ENCODE results near the gene SCGB1C1.
A peak's percentile ranks its signal among the peaks of the same experiment; 100 is the strongest.
"Not testable (repeated sequence)": the region's sequence is repeated elsewhere in the genome, so short reads cannot be mapped to it uniquely, and the experiment has no call there.

Gene SCGB1C1

DNA sequence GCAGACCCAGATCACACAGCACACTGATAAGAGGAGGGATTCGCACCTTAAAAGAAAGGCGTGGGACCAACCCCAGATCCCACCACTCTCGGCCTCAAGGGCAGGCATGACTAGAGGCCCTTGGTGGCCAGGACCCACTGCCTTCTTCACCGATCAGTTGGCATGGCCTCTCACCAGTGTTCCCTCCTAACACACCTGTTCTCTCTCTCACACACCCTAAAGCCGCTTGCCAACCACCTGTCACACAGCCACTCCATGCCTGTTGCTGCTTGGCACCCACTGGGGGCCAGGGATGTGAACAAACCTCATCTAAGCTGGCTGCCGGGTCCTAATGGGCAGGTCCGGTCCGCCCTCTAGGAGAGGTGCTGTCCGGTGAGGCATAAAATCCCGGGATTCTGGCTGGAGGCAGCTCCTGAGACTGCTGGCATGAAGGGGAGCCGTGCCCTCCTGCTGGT is at the start of gene SCGB1C1:
SCGB1C1 (plus strand) TSS at position 405 of the 455 bp plus-strand sequence; CDS start at position 427, 22 bp downstream.
- not testable (repeated sequence) for DNase-seq

GRCh38 chr11:180242-180641 is 12.6 kb upstream of the SCGB1C1 start:
- not testable (repeated sequence) for DNase-seq

DNA sequence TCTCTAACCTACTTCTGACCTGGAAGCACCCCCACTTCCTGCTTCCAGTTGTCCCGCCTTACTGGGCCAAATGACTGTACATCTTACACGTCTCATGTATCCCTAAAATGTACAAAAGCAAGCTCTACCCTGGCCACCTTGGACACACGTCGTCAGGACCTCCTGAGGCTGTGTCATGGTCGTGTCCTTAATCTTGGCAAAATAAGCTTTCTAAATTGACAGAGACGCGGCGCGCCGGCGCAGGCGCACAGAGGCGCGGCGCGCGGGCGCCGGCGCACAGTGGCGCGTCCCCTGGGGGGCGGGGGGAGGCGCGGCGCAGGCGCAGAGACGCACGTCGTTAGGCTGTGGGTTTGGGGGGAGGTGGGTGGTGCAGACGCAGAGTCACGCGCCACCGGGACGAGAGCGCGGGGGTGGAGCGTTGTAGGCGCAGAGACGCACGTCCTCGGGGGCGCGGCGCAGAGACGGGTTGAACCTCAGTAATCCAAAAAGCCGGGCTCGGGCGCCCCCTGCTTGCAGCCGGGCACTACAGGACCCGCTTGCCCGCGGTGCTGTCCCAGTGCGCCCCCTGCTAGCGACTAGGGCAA is 3.6 kb upstream of the SCGB1C1 start:
- not testable (repeated sequence) for DNase-seq

DNA sequence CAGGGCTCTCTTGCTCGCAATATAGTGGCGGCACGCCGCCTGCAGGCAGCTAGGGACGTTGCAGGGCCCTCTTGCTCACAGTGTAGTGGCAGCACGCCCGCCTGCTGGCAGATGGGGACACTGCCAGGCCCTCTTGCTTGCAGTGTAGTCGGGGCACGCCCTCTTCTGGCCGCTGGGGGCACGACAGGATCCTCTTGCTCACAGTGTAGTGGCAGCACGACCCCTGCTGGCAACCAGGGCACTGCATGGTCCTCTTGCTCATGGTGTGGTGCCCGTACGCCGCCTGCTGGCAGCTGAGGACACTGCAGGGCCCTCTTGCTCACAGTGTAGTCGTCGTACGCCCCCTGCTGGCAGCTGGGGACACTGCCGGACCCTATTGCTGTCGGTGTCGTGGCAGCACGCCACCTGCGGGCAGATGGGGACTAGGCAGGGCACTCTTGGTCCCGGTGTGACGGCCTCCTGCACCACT is 3.0 kb upstream of the SCGB1C1 start:
- DNase-seq = peak; percentile 43 to 55

- DNase-seq = not testable (repeated sequence)
These were observed 2.3 kb upstream of the SCGB1C1 start for GRCh38 chr11:190546-190945.

DNA sequence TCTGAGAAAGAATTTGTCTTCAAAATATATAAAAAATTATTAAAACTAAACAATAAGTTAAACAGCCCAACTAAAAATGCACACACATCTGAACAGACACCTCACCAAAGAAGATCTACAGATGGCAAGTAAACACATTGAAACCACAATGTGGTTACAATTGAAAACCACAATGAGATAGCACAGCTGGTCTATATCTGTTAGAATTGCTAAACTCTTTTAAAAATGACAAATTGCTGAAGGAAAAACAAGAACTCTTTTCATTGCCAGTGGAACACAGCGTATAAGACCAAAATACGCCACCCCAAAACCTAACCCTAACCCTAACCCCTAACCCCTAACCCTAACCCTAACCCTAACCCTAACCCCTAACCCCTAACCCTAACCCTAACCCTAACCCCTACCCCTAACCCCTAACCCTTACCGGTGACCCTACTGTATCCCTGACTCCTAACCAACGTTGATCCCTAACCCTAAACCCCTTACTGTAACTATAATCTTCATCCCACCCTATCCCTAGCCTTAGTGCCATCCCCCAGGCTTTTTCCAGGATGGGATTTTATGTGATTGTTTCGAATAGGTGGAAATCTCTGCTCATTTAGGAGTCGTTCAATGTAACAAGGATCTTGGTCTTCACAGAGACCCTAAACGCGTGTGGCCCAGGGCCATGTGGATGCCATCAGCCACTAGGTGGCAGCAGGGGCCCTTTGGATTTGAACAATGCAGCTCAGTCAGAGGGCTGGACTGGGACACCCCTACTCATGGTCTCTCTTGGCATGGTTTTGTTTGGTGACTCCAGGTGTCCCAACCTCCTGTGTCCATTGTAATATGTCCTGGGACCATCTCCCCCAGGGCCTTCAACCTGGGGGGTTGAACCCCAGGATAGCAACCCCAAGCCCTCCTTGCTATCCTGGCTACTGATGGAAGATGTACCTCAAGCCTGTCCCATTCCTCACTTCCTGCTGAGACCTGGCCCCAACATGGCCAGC is 1.1 kb upstream of the SCGB1C1 start:
- DNase-seq = peak; percentile 47 to 55

DNA sequence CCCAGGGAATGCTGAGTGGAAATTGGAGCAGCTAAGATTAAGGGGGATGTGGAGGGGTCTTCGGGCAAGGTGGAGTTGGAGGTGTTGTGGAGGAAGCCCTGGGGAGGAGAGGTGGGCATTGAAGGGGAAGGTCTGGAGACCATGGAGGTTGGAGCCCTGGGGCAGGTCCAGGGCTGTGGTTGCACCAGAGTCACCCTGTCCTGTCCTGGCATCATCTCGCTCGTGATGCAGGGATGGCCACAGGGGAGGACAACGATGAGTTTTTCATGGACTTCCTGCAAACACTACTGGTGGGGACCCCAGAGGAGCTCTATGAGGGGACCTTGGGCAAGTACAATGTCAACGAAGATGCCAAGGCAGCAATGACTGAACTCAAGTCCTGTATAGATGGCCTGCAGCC is 603 bp downstream of the SCGB1C1 start:
- DNase-seq = peak in 1 of 2 donors; percentile 16

DNA sequence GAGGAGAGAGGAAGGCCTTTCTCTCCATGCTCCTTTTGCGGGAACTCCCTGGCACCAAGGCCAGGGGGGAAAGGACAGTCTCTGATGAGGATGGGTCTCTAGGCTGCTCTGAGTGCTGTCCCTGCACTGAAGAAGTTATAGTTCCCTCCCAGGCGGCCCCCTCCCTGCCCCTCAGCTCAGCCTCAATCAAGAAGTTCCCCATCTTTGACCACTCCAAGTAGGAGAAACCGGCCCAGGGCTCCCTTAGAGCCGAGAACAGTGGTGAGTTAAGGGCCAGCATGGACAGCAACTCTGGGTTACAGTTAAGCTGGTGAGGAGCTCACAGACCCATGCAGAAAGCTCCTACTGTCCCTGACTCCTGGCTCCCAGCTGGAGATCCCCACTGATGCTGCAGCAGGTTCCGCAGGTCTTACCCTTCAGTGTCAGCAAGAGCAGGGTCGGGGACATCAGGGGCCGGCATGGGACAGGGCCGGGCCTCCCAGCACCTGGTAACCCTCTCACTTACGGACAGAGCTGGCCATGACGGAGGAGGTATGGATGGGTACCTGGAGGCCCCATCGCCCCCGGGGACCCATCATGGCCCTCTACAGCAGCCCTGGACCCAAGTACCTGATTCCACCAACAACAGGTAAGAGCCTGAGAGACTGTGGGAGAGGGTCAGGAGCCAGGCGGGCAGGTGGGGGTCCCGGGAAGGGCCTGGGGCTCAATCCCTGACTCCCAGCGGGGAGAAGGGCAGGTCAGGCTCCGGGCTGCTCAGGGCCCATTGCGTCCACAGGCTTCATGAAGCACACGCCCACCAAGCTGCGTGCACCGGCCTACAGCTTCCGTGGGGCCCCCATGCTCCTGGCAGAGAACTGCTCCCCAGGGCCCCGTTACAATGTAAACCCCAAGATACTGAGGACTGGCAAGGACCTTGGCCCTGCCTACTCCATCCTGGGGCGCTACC is 4.2 kb downstream of the SCGB1C1 start:
- DNase-seq = peak; percentile 0 to 16

DNA sequence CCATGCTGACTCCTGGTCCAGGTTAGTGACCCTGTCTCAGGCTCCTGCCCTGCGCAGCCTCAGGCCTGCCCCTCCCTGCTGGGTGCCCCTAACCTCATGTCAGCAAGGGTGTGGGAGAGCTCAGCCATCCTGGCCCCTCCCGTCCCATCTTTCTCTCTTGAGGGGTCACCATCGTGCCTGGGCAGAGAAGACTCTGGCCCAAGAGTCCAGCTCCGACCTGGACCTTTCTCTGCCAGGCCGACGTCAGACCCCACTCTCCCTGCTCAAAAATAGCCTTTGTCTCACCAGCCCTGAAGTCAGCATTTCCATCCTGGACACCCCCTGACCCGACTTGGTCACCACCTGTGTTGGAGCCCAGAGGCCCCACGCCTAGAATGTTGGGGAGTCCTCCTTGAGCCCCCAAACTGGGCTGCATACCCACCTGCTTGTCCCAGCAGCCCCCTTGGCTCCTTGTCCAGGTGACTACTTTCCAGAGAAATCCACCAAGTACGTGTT is 4.9 kb downstream of the SCGB1C1 start:
- DNase-seq = peak in 1 of 2 donors; percentile 0

DNA sequence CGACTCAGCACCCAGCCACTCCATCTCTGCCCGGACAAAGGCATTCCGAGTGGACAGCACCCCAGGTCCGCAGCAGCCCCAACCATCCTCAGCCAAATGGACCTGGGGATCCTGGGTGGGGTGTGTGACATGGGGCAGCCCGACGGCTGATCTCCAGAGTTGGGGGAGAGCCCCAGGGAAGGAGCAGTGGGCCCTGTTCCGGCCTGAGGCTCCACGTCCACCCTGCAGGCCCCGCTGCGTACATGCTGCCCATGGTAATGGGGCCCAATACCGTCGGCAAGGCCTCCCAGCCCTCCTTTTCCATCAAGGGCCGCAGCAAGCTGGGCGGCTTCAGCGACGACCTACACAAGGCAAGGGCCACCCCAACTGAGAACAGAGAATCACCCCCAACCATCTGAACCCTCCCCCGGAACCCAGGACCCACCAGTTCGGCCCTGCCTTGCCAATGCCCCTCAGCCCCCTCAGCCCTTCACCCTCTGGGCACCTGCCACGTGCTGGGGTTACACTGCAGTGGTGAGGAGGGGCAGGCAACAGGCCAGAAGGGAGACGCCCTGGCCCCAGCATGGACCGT is 5.4 kb downstream of the SCGB1C1 start:
- peak in 1 of 2 donors; percentile 2 for DNase-seq

GRCh38 chr11:199004-199581 is 6.2 kb downstream of the SCGB1C1 start:
- DNase-seq = peak in 1 of 2 donors; percentile 16

DNA sequence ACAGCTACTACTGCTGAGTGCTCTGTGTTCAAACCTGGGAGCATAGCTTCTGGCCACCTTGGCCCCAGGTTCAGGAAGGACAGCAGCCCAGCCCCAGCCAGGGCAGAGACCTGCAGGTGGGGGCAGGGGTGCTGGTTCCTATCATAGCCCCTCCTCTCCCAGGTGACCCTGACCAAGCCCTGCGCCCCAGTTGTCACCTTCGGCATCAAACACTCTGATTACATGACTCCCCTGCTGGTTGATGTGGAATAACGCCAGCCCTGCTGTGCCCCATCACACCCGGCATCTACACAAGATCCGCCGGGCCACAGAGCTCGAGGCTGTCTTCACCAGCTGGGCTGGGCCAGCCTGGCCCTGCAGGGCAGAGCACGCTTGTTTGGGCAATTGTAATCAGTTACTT is 6.9 kb downstream of the SCGB1C1 start:
- DNase-seq = no peak

DNA sequence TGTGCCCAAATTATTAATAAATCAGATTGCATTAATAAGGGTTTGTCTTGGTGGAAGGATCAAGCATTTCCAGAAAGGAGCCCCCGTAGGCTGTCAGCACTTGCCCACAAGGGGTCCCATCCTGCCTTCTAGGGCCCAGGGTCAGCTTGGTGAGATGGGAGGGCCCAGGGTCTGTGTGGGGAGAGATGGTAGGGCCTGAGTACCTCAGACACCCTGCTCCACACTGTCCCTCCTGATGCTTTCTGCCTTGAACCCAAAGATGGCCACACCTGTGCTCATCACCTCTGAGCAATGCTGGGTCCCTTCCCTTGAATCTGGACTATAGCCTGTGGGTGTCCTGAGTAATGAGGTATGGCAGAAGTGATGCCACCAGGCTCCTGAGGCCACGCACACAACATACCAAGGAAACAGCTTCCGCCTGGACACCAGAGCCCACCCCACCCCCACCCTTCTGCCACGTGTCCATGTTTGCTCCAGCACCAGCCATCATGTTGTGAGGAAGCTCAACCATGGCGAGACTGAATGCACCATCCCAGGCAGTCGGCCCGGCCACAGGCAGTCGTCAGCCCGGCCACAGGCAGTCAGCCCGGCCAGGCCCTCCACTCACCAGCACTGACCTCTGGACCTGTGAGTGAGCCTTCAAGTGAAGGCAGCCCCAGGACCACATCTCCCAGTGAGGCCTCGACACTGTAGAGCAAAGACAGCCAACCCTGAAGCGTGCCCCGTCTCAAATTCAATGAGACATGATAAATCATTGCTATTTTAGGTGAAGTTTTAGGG is 7.5 kb downstream of the SCGB1C1 start:
- DNase-seq = no peak

GRCh38 chr11:201966-202365 is 9.1 kb downstream of the SCGB1C1 start:
- no peak for DNase-seq

- peak in 1 of 2 donors; percentile 18 for DNase-seq
These were observed 9.6 kb downstream of the SCGB1C1 start for GRCh38 chr11:202490-202889.

DNA sequence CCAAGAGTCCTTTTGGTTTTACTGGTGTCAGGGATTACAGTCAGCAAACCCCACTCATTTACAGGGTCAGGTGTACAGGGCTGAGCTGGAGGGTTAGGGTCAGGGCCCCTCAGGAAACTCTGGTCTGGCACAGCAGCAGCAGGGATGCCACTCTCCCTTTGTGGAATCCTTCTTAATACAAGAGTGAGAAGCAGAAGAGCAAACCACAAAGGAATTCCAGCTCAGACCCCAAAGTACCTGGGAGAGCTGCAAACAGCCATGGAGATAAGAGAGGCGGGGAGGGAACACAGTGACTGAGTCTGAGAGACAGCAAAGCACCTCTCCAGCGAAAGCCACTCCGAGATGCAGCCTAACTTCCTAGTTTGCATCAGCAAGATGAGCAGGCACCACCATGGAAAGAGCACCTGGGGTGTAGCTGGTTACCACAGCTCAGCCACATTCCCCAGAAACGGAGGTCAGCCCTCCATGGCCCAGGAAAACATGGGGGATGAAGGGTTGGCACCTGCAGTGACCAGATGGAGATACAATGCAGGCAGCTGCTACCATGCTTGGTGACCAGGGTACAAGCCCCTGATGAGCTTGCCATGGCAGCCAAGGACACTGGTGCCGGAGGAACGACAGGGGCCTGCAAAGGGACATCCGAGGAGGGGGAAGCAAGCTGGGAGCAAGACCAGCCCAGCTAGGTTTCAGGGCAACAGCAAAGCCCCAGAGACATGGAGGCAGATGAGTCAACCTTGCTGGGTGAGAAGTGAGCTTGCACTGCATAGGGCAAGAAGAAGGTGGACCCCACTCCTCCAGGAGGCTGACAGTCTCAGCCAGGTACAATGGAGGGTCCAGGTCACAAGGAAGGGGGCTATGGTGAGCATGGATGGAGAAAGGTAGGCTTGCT is 10.4 kb downstream of the SCGB1C1 start:
- DNase-seq = peak in 1 of 2 donors; percentile 15

- DNase-seq = no peak
These were observed 11.2 kb downstream of the SCGB1C1 start for GRCh38 chr11:203945-204586.

DNA sequence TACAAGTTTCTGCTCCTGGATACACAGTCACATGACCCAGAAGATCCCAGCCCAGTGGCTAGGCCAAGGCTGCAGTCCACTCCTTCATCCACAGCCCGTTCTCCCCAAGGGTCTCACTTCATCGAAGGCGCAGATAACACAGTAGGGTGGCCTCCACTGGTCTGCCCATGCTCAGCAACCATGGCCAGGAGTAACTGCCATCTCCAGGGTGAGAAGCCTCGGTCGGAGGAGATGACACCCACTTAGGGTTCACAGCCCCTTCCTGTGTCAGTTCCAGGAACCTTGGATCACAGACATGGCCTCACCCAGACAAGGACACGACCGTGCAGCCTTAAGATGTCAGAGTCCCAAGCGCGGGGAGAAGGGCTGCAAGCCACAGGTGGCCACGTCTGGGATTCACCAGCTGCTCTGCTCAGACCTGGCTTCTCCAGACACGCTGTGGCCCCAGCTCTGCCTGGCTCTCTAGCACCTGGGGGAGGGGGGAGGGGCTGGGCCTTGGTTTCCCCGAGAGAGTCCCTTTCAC is 11.8 kb downstream of the SCGB1C1 start:
- no peak for DNase-seq

Measured in stimulated activated CD4-positive, alpha-beta T cell treated with anti-CD3 and anti-CD28 coated beads, Interleukin-2, amount 100 ng/mL, for 24 hours (primary cell).